Panc1 (cell line): ENCODE data around the gene ZBTB7B.

ENCODE experiments used
- CTCF ChIP-seq: fragments of 450-650 bp; IDR thresholded peaks from 2 replicates; pipeline ENCODE4 v1.5.1; 2017; ENCODE audit warnings: mild to moderate bottlenecking
- REST ChIP-seq, 2 experiments: IDR thresholded peaks; 2 replicates each; pipeline ENCODE4 v1.6.1; 2011 to 2012; ENCODE audit warnings: low read depth in 2 of 2, control low read depth in 1 of 2, low read length in 1 of 2, mild to moderate bottlenecking in 1 of 2, moderate library complexity in 1 of 2; ENCODE audit not compliant: insufficient read depth in 1 of 2

- TF ChIP-seq CTCF (no peak), REST (IDR thresholded peaks at IDR 0.05; ENCODE audit: insufficient read depth in 1 of 2, low read depth in 2 of 2, low read length in 1 of 2) (no peak)
Measured at GRCh38 chr1:155044365-155044764, 41.8 kb downstream of the ZBTB7B start.
